NCI-H2196 (cell line): Measurements from ENCODE around the gene GABBR2.

Experiments
- DNase-seq: peaks from one replicate; lab custom pipeline; 2025; ENCODE audit not compliant: unreplicated experiment; lab: John Stamatoyannopoulos, UW

Gene GABBR2

GRCh38 chr9:98360176-98360708 is 348.5 kb downstream of the GABBR2 start:
- DNase-seq: no peak

GRCh38 chr9:98359569-98359968 is 349.2 kb downstream of the GABBR2 start:
- DNase-seq: no peak

- DNase-seq: no peak
Observed at GRCh38 chr9:98357921-98358535, 350.7 kb downstream of the GABBR2 start.

- DNase-seq: no peak
Observed at GRCh38 chr9:98356953-98357690, 351.6 kb downstream of the GABBR2 start.

GRCh38 chr9:98356326-98356725 is 352.4 kb downstream of the GABBR2 start:
- DNase-seq: no peak

- DNase-seq: no peak
Observed at GRCh38 chr9:98351370-98351769, 357.4 kb downstream of the GABBR2 start.

- DNase-seq: no peak
Observed at GRCh38 chr9:98347642-98348041, 361.1 kb downstream of the GABBR2 start.

- no peak for DNase-seq
Observed at GRCh38 chr9:98345011-98345410, 363.7 kb downstream of the GABBR2 start.

- DNase-seq: no peak
Observed at GRCh38 chr9:98344581-98344980, 364.2 kb downstream of the GABBR2 start.

GRCh38 chr9:98342820-98343210 is 365.9 kb downstream of the GABBR2 start:
- no peak for DNase-seq

GRCh38 chr9:98342098-98342819 is 366.5 kb downstream of the GABBR2 start:
- no peak for DNase-seq

GRCh38 chr9:98341157-98342097 is 367.3 kb downstream of the GABBR2 start:
- no peak for DNase-seq

GRCh38 chr9:98339987-98340800 is 368.5 kb downstream of the GABBR2 start:
- DNase-seq: no peak

- no peak for DNase-seq
Observed at GRCh38 chr9:98335661-98336060, 373.1 kb downstream of the GABBR2 start.

GRCh38 chr9:98334796-98335195 is 373.9 kb downstream of the GABBR2 start:
- no peak for DNase-seq

- DNase-seq: no peak
Observed at GRCh38 chr9:98333703-98334582, 374.8 kb downstream of the GABBR2 start.

- DNase-seq: no peak
Observed at GRCh38 chr9:98332405-98332831, 376.3 kb downstream of the GABBR2 start.

GRCh38 chr9:98331536-98332259 is 377.0 kb downstream of the GABBR2 start:
- no peak for DNase-seq
